Loucy (cell line): ENCODE measurements around the gene EN2.

Experiments used
- H2AFZ ChIP-seq: fragments of 200-600 bp; sonication (generic); 2 replicates; pipeline ENCODE4 v1.6.0; 2016; ENCODE audit warnings: antibody characterized with exemption, mild to moderate bottlenecking, low read length, moderate library complexity
- H3F3A ChIP-seq: fragments of 200-600 bp; 2 replicates; pipeline ENCODE4 v1.6.0; 2016; ENCODE audit warnings: antibody characterized with exemption, low read depth, mild to moderate bottlenecking
- H3K27me3 ChIP-seq: fragments of 200-600 bp; sonication (generic); 2 replicates; pipeline ENCODE4 v1.6.1; 2014; ENCODE audit warnings: low read length, mild to moderate bottlenecking; ENCODE audit not compliant: insufficient read depth, poor library complexity, severe bottlenecking
- H3K36me3 ChIP-seq: fragments of 200-600 bp; sonication (generic); 2 replicates; pipeline ENCODE4 v1.6.1; 2016; ENCODE audit warnings: low read length; ENCODE audit not compliant: insufficient read depth
- H3K4me1 ChIP-seq: fragments of 200-600 bp; sonication (generic); 2 replicates; pipeline ENCODE4 v1.5.1; 2014; ENCODE audit warnings: low read length, mild to moderate bottlenecking; ENCODE audit not compliant: insufficient read depth, poor library complexity, severe bottlenecking
- H3K4me2 ChIP-seq: fragments of 200-600 bp; sonication (generic); 2 replicates; pipeline ENCODE4 v1.6.0; 2014; ENCODE audit warnings: antibody characterized with exemption, low read length, low read depth, mild to moderate bottlenecking; ENCODE audit not compliant: poor library complexity, severe bottlenecking
- H3K4me3 ChIP-seq: fragments of 200-600 bp; sonication (generic); 2 replicates; pipeline ENCODE4 v1.5.1; 2014; ENCODE audit warnings: low read length, mild to moderate bottlenecking, mixed read lengths; ENCODE audit not compliant: poor library complexity, severe bottlenecking
- H3K79me2 ChIP-seq: fragments of 200-600 bp; sonication (generic); 2 replicates; pipeline ENCODE4 v1.6.1; 2014; ENCODE audit warnings: low read length; ENCODE audit not compliant: insufficient read depth
- H3K9ac ChIP-seq: fragments of 200-600 bp; sonication (generic); 2 replicates; pipeline ENCODE4 v1.6.0; 2014; ENCODE audit warnings: mild to moderate bottlenecking, low read depth, low read length, moderate library complexity; ENCODE audit not compliant: poor library complexity, severe bottlenecking
- H3K9me2 ChIP-seq: fragments of 200-600 bp; sonication (generic); replicated peaks from 2 replicates; pipeline ENCODE4 v1.6.1; 2016; ENCODE audit warnings: low read depth, low read length, mixed read lengths
- H3K9me3 ChIP-seq: fragments of 200-600 bp; sonication (generic); 2 replicates; pipeline ENCODE4 v1.6.1; 2014; ENCODE audit warnings: mild to moderate bottlenecking, antibody characterized with exemption, low read length, low read depth; ENCODE audit not compliant: insufficient read depth
- H4K20me1 ChIP-seq: fragments of 200-600 bp; sonication (generic); 2 replicates; pipeline ENCODE4 v1.6.0; 2014; ENCODE audit warnings: antibody characterized with exemption, low read length, mild to moderate bottlenecking; ENCODE audit not compliant: insufficient read depth, poor library complexity, severe bottlenecking
- EZH2phosphoT487 ChIP-seq: fragments of 200-600 bp; IDR thresholded peaks from 2 replicates; pipeline ENCODE4 v1.6.1; 2018; ENCODE audit warnings: antibody characterized with exemption, mild to moderate bottlenecking, moderate library complexity, borderline replicate concordance
- TF ChIP-seq, protein P1 (sequence below): fragments of 200-600 bp; sonication (generic); conservative IDR thresholded peaks from 2 replicates; pipeline ENCODE4 v1.5.1; 2014; ENCODE audit warnings: mild to moderate bottlenecking, antibody characterized with exemption, low read length

The EN2 gene

DNA sequence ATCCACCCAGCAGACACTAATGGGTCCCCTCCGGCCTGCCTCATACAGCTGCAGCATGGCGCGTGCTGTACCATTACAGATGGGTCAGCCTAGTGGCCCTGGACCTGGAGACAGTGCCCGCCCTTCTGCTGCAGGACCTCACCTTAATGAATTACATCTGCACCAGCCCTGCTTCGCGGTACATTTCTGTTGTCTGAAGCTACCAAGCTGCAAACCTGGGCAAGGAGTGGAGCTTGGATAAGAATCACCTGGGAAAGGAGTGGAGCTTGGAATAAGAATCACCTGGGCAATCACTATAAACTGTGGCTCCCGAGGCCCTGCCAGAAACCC is 33.0 kb upstream of the EN2 start:
- Histone ChIP-seq H3K9me3 (no peaks in the 10 kb centered on the region), H3K4me3 (no peak overlapping the region), H3K79me2 (no peaks in the 10 kb centered on the region), H3F3A (no peaks in the 10 kb centered on the region), H2AFZ (no peak overlapping the region), H4K20me1 (no peaks in the 10 kb centered on the region), H3K27me3 (no peaks in the 10 kb centered on the region), H3K4me2 (no peak overlapping the region), H3K9ac (no peak overlapping the region), H3K9me2 (no peaks in the 10 kb centered on the region), H3K4me1 (no peaks in the 10 kb centered on the region), H3K36me3 (no peaks in the 10 kb centered on the region)
- no peak for TF ChIP-seq EZH2phosphoT487
- TF ChIP-seq, protein P1, sequence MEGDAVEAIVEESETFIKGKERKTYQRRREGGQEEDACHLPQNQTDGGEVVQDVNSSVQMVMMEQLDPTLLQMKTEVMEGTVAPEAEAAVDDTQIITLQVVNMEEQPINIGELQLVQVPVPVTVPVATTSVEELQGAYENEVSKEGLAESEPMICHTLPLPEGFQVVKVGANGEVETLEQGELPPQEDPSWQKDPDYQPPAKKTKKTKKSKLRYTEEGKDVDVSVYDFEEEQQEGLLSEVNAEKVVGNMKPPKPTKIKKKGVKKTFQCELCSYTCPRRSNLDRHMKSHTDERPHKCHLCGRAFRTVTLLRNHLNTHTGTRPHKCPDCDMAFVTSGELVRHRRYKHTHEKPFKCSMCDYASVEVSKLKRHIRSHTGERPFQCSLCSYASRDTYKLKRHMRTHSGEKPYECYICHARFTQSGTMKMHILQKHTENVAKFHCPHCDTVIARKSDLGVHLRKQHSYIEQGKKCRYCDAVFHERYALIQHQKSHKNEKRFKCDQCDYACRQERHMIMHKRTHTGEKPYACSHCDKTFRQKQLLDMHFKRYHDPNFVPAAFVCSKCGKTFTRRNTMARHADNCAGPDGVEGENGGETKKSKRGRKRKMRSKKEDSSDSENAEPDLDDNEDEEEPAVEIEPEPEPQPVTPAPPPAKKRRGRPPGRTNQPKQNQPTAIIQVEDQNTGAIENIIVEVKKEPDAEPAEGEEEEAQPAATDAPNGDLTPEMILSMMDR: no peak

DNA sequence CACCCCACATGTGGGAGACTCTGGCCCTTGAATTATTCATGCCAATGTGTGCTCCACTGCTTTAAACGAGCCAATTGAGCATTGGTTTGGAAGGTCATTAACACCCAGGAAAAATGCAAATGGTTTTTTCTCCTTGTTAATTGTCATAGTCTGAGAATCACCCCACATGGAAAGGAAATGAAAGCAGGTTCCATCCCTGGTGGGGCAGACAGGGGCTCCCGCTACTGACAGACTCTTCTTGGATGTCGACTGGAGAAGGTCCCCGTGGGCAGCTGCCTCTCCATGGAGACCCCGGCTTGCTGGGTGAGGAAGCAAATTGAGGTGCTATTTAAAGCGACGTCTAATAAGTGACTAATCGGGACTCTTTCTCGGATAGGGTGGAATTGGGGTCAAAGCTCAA is 32.0 kb upstream of the EN2 start:
- H4K20me1 ChIP-seq: no peaks in the 10 kb centered on the region
- H3F3A ChIP-seq: no peaks in the 10 kb centered on the region
- no peaks in the 10 kb centered on the region for H3K79me2 ChIP-seq
- no peak overlapping the region for H3K9ac ChIP-seq
- H3K36me3 ChIP-seq: no peaks in the 10 kb centered on the region
- H3K4me3 ChIP-seq: no peak overlapping the region
- no peaks in the 10 kb centered on the region for H3K27me3 ChIP-seq
- no peaks in the 10 kb centered on the region for H3K9me3 ChIP-seq
- no peak overlapping the region for H2AFZ ChIP-seq
- H3K4me1 ChIP-seq: no peaks in the 10 kb centered on the region
- no peaks in the 10 kb centered on the region for H3K9me2 ChIP-seq
- TF ChIP-seq, protein P1: no peak
- no peak for TF ChIP-seq EZH2phosphoT487
- H3K4me2 ChIP-seq: no peak overlapping the region

DNA sequence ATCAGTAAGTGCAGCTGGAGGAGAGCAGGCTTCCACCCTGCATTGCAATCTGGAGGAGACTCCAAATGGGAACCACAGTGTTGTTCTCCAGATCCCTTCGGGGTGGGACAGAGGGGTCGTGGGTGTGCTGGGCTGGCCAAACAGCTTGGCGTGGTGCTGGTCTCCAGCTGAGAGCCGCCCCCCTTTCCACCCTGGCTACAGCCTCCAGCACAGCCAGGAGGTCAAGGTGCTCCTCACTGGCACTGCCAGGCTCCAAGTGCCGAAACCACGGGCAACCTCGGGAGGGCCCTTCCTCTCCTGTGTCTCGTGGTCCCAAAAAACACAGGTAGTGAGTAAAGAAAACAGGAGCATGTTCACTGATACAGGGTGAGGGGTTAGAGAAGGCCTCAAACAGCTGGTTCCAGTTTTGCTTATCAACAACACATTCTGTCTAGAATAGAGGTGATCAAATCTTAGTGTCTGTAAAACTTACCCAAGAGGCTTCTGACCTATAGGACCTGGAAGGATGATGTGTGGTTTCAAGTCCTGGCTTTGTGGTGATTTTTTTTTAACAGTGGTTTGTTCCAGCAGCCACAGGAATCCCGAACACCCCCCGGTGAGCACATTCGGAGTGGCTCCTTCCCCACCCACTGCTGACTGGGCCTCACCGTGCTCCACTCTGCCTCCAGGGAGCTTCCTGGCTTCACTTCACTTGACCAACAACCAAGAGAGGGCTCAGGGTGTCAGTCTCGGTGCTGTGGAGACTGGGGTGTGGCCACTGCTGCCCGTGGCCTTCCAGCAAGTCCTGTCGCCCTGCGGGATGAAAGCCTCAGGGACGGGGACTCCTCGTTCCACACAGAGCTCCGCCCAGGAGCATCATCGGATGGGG is 31.2 kb upstream of the EN2 start:
- Histone ChIP-seq H3K4me3 (no peak overlapping the region), H3K27me3 (no peaks in the 10 kb centered on the region), H3K79me2 (no peaks in the 10 kb centered on the region), H3K36me3 (no peaks in the 10 kb centered on the region), H4K20me1 (no peaks in the 10 kb centered on the region), H3F3A (no peaks in the 10 kb centered on the region), H2AFZ (no peak overlapping the region), H3K9ac (no peak overlapping the region), H3K4me1 (no peaks in the 10 kb centered on the region), H3K9me2 (no peaks in the 10 kb centered on the region), H3K4me2 (no peak overlapping the region), H3K9me3 (no peaks in the 10 kb centered on the region)
- TF ChIP-seq, protein P1: no peak
- no peak for TF ChIP-seq EZH2phosphoT487
